ENCODE results near the gene RNF123.

RNF123 gene

GRCh38 chr3:49703443-49703927 lies 14.1 kb downstream of the RNF123 start:
- DNase-seq (ENCODE audit: low spot score) = peak; percentile 75

- DNase-seq (ENCODE audit: low spot score) = no peak
These were observed 14.6 kb downstream of the RNF123 start for GRCh38 chr3:49703956-49704355.

GRCh38 chr3:49704629-49705028 lies 15.3 kb downstream of the RNF123 start:
- no peak for DNase-seq (ENCODE audit: low spot score)

- DNase-seq (ENCODE audit: low spot score) = no peak
These were observed 16.1 kb downstream of the RNF123 start for GRCh38 chr3:49705390-49705960.

- DNase-seq (ENCODE audit: low spot score) = no peak
These were observed 17.2 kb downstream of the RNF123 start for GRCh38 chr3:49706456-49707112.

GRCh38 chr3:49707113-49707480 lies 17.7 kb downstream of the RNF123 start:
- no peak for DNase-seq (ENCODE audit: low spot score)

GRCh38 chr3:49709852-49710251 lies 20.5 kb downstream of the RNF123 start:
- DNase-seq (ENCODE audit: low spot score) = no peak

GRCh38 chr3:49711489-49711888 lies 22.1 kb downstream of the RNF123 start:
- DNase-seq (ENCODE audit: low spot score) = no peak

GRCh38 chr3:49712166-49712565 lies 22.8 kb downstream of the RNF123 start:
- no peak for DNase-seq (ENCODE audit: low spot score)

- no peak for DNase-seq (ENCODE audit: low spot score)
These were observed 23.4 kb downstream of the RNF123 start for GRCh38 chr3:49712631-49713317.

GRCh38 chr3:49713336-49714105 lies 24.2 kb downstream of the RNF123 start:
- DNase-seq (ENCODE audit: low spot score) = no peak

GRCh38 chr3:49714728-49715550 lies 25.6 kb downstream of the RNF123 start:
- no peak for DNase-seq (ENCODE audit: low spot score)

GRCh38 chr3:49715611-49716121 lies 26.3 kb downstream of the RNF123 start:
- DNase-seq (ENCODE audit: low spot score) = no peak

GRCh38 chr3:49716169-49716568 lies 26.8 kb downstream of the RNF123 start:
- DNase-seq (ENCODE audit: low spot score) = no peak

GRCh38 chr3:49716691-49717210 lies 27.4 kb downstream of the RNF123 start:
- no peak for DNase-seq (ENCODE audit: low spot score)

GRCh38 chr3:49717211-49717958 lies 28.0 kb downstream of the RNF123 start:
- DNase-seq (ENCODE audit: low spot score) = no peak

- no peak for DNase-seq (ENCODE audit: low spot score)
These were observed 28.9 kb downstream of the RNF123 start for GRCh38 chr3:49717959-49718857.

- DNase-seq (ENCODE audit: low spot score) = no peak
These were observed 29.5 kb downstream of the RNF123 start for GRCh38 chr3:49718858-49719213.

GRCh38 chr3:49719214-49719884 lies 30.0 kb downstream of the RNF123 start, which contains the start of gene AMIGO3:
Gene AMIGO3, minus strand, starts transcription at chr3:49719684. Its CDS starts 219 bp downstream, at chr3:49719465.
- DNase-seq (ENCODE audit: low spot score) = peak; percentile 87
